Kidney (tissue), 14 donors: ENCODE measurements around the gene FAM20B. TPM values are rescaled to one million over a fixed set of nuclear protein-coding genes. Genes with fewer than 3 reads are reported as not detected.

Source experiments
- DNase-seq, 5 donors: peaks; one replicate each; pipeline ENCODE4 v3.0.0-alpha.2; 2013 to 2020
- FAIRE-seq: peaks from 2 replicates; lab custom pipeline; 2012; peaks lifted over from hg19 to GRCh38; lab: Jason Lieb, UNC
- H3K27ac ChIP-seq, 2 donors: one replicate each; pipeline ENCODE4 v1.7.0; 2013; ENCODE audit warnings: low read depth in 2 of 2, low read length in 2 of 2, inconsistent platforms in 1 of 2
- H3K27me3 ChIP-seq: one replicate; pipeline ENCODE4 v1.7.1; 2013; ENCODE audit warnings: low read length, inconsistent platforms; ENCODE audit not compliant: control insufficient read depth, insufficient read depth
- H3K36me3 ChIP-seq, 3 donors: one replicate each; pipeline versions ENCODE4 v1.7.0 to v1.7.1; 2013; ENCODE audit warnings: low read length in 3 of 3, control low read depth in 1 of 3, inconsistent platforms in 1 of 3; ENCODE audit not compliant: insufficient read depth in 3 of 3, control insufficient read depth in 2 of 3
- H3K4me1 ChIP-seq, 3 donors: one replicate each; pipeline versions ENCODE4 v1.7.0 to v1.7.1; 2013; ENCODE audit warnings: low read length in 3 of 3, inconsistent platforms in 1 of 3, low read depth in 1 of 3; ENCODE audit not compliant: control insufficient read depth in 2 of 3, insufficient read depth in 2 of 3
- H3K4me3 ChIP-seq, 3 donors: one replicate each; pipeline versions ENCODE4 v1.7.0 to v1.8.1; 2013; ENCODE audit warnings: low read length in 3 of 3, control low read depth in 1 of 3, inconsistent platforms in 1 of 3
- H3K9ac ChIP-seq, 3 donors: one replicate each; pipeline versions ENCODE4 v1.7.0 to v1.7.1; 2013; ENCODE audit warnings: low read length in 3 of 3, control low read depth in 1 of 3, inconsistent platforms in 1 of 3
- H3K9me3 ChIP-seq, 3 donors: one replicate each; pipeline versions ENCODE4 v1.7.0 to v1.7.1; 2013; ENCODE audit warnings: low read length in 3 of 3, control low read depth in 1 of 3, inconsistent platforms in 1 of 3; ENCODE audit not compliant: control insufficient read depth in 2 of 3, insufficient read depth in 1 of 3
- intact Hi-C: fragments of 100-400 bp; cut with DNase I; formaldehyde crosslinking; loops from one replicate; pipeline ENCODE4 v1.11.1; 2022
- polyA plus RNA-seq: library from polyadenylated mRNA; stranded (reverse); fragments of 350-450 nt; fragmentation: Illumina TruSeq; extraction: RNeasy Lipid Tissue Mini Kit (QIAGEN cat#74804); gene quantifications from one replicate; pipeline ENCODE4 v1.2.3, GENCODE V29; 2014; ENCODE audit warnings: low read depth, low replicate concordance; ENCODE audit not compliant: insufficient read depth
- total RNA-seq: library from RNA; stranded (reverse); fragmentation: NEBNext Ultra II Directional; extraction: Animal tissue kit (Norgen Biotek cat#: 25700); gene quantifications from one replicate; pipeline ENCODE4 v1.2.1, GENCODE V29; 2021
- TF ChIP-seq, protein P1 (sequence below): IDR thresholded peaks from 3 replicates; pipeline ENCODE4 v1.5.1; 2012; ENCODE audit warnings: mild to moderate bottlenecking, moderate library complexity, borderline replicate concordance; ENCODE audit not compliant: insufficient read depth; ENCODE audit errors: extremely low read depth
- donor health status: control.
- donor health status: control.
- donor health status: control.
- donor health status: control.
- donor health status: control.
- donor health status: DM: yes; HTN: yes; CAD: no.
- donor health status: Normal renal cell carcinoma (clear cell type).

Gene FAM20B
- total and polyA plus RNA-seq, 2 donors from 2014 or later: 17.0 to 50.2 TPM

DNA sequence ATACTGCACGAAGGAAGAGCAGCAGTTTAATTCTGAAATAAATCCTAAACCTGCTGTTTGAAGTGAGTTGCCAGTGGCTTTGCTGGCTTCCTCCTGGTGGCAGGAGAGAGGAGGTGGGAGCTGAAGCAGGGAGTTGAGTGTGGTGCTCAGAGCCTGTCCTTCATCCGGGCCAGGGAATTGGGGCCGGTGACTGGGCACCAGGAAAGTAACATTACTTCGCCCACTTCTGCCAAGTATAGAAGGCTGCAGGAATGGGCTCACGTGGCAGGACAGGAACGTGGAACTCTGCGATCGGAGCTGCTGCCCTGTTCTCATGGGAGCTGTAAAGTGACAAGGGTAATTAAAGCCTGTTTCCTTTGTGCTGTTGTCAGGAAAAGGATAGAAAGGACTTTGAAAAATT lies 64.8 kb downstream of the FAM20B start:
- H3K4me1 ChIP-seq: peaks cover 0 to 15% (median 8%) of the 10 kb centered on the region in 3 donors
- DNase-seq (peak in 1 of 5 donors; percentile 18), FAIRE-seq (no peak)
- H3K27ac ChIP-seq: no peak overlapping the region
- H3K4me3 ChIP-seq: no peak overlapping the region
- H3K36me3 ChIP-seq: peaks cover 2 to 23% (median 23%) of the 10 kb centered on the region in 3 donors
- TF ChIP-seq, protein P1, sequence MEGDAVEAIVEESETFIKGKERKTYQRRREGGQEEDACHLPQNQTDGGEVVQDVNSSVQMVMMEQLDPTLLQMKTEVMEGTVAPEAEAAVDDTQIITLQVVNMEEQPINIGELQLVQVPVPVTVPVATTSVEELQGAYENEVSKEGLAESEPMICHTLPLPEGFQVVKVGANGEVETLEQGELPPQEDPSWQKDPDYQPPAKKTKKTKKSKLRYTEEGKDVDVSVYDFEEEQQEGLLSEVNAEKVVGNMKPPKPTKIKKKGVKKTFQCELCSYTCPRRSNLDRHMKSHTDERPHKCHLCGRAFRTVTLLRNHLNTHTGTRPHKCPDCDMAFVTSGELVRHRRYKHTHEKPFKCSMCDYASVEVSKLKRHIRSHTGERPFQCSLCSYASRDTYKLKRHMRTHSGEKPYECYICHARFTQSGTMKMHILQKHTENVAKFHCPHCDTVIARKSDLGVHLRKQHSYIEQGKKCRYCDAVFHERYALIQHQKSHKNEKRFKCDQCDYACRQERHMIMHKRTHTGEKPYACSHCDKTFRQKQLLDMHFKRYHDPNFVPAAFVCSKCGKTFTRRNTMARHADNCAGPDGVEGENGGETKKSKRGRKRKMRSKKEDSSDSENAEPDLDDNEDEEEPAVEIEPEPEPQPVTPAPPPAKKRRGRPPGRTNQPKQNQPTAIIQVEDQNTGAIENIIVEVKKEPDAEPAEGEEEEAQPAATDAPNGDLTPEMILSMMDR: no peak
- intact Hi-C loops: loop anchor here (10.0 kb wide), 1 partner anchor 274 kb away; the partner anchor contains the start of gene AXDND1
- no peaks in the 10 kb centered on the region for H3K27me3 ChIP-seq
- no peaks in the 10 kb centered on the region for H3K9me3 ChIP-seq
- peak overlapping the region in 1 of 3 donors; percentile 1 for H3K9ac ChIP-seq

DNA sequence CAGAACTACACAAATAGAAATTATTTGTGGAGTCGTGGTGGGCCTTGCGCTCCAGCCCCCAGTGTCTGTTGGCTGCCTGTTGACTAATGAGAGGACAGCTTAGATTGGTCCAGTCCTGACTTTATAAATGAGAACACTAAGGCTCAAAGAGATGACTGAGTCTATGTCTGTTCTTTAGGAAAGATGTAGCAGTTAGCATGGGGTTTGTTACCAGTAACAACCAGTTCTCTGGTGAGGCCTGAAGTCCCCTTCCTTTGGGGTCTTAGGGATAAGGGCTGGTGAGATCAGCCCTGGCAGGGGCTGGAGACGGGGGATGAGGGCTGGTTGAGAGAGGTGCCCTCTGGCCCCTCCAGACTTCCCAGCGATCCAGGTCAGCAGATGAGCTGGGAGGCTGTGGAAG lies 65.2 kb downstream of the FAM20B start:
- TF ChIP-seq, protein P1: no peak
- Histone ChIP-seq H3K9ac (peak overlapping the region in 1 of 3 donors; percentile 1), H3K9me3 (no peaks in the 10 kb centered on the region), H3K27ac (no peak overlapping the region), H3K4me1 (peaks cover 0 to 15% (median 8%) of the 10 kb centered on the region in 3 donors), H3K36me3 (peaks cover 2 to 26% (median 25%) of the 10 kb centered on the region in 3 donors), H3K4me3 (no peak overlapping the region), H3K27me3 (no peaks in the 10 kb centered on the region)
- FAIRE-seq (no peak), DNase-seq (no peak)
- intact Hi-C loops: loop anchor here (10.0 kb wide), 1 partner anchor 274 kb away; the partner anchor contains the start of gene AXDND1

DNA sequence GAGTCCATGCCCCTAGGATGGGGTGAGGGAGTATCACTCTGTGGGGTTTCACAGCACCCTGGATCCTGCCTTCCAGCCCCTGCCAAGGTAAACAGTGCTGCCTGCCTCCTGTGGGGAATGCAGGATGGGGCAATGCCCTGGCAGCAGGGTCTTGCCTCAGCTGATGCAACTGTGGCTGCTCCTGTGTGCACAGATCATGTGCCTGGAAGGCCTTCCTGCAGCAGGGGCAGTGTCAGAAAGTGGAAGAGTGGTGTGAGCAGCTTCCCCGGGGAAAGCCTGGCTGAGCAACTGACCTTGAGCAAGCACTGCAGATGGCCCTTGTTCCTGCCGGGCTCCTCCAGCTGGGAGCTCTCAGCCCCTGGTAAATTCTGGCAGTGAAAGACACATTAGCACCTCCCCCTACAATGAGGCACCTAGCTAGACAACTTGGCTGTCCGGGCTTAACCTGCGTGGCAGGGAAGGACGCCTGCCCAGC lies 66.0 kb downstream of the FAM20B start:
- no peaks in the 10 kb centered on the region for H3K27me3 ChIP-seq
- no peaks in the 10 kb centered on the region for H3K9me3 ChIP-seq
- intact Hi-C loops: loop anchor here (10.0 kb wide), 1 partner anchor 273 kb away; the partner anchor contains the start of gene AXDND1
- TF ChIP-seq, protein P1: no peak
- FAIRE-seq: no peak
- no peak overlapping the region for H3K4me3 ChIP-seq
- H3K27ac ChIP-seq: no peak overlapping the region
- H3K36me3 ChIP-seq: peaks cover 2 to 26% (median 23%) of the 10 kb centered on the region in 3 donors
- peak in 4 of 5 donors; percentile 17 to 79 (median 28) for DNase-seq
- no peak overlapping the region for H3K9ac ChIP-seq
- peaks cover 0 to 15% (median 8%) of the 10 kb centered on the region in 3 donors for H3K4me1 ChIP-seq
